ENCODE measurements around the gene PGAP1.

GRCh38 chr2:196925051-196925767, 1.3 kb downstream of the PGAP1 start:
- TF ChIP-seq CTCF (IDR thresholded peaks at IDR 0.05; ENCODE audit: insufficient read depth, low read length, poor library complexity, severe bottlenecking) = no peak
- no peak for TF ChIP-seq EZH2phosphoT487 (conservative IDR thresholded peaks at IDR 0.05; ENCODE audit: low read length)
